ENCODE data around the gene CCDC24. TPM values are rescaled to one million over a fixed set of nuclear protein-coding genes. Genes with fewer than 3 reads are reported as not detected.

CCDC24 gene
- total and polyA plus RNA-seq, 9 of the 15 experiments (the other 6 are each of a cell fraction or from before 2014, with no cell fraction given), result 0.31 to 4.5 (median 1.5) TPM

- TF ChIP-seq ZNF398 (CRISPR knock-in tag; IDR thresholded peaks at IDR 0.05) (no peak), HMGN3 (IDR thresholded peaks at IDR 0.05; ENCODE audit: borderline replicate concordance, extremely low read depth, insufficient read length, low read depth, low read length) (no peak), FOXP4 (CRISPR knock-in tag; IDR thresholded peaks at IDR 0.05; ENCODE audit: borderline replicate concordance) (no peak), ZNF77 (CRISPR knock-in tag; IDR thresholded peaks at IDR 0.05) (no peak), ZNF589 (CRISPR knock-in tag; IDR thresholded peaks at IDR 0.05; ENCODE audit: low read depth) (0 out of 2 replicates have a peak, but pooled peaks have one; percentile 19), CREB3 (tag; conservative IDR thresholded peaks at IDR 0.05; ENCODE audit: low read depth) (no peak)
Observed at GRCh38 chr1:43945674-43946235, 45.6 kb upstream of the CCDC24 start (continued).
